IMR-90 (cell line): Measurements from ENCODE around the gene PHF20. TPM values are rescaled to one million over a fixed set of nuclear protein-coding genes. Genes with fewer than 3 reads are reported as not detected.

Experiments
- ATAC-seq: fragments of 200-7000 bp; cut with Tn5 transposase; 2 replicates; pipeline ENCODE4 v1.9.1; 2020; ENCODE audit warnings: low read depth, mild to moderate bottlenecking, moderate library complexity
- BruUV-seq: library from RNA; stranded (reverse); fragments of 400-500 nt; replicated peaks from 2 replicates; lab custom pipeline; 2021; lab: Mats Ljungman, UMichigan
- CTCF ChIA-PET: fragments of 300-600 bp; formaldehyde crosslinking; extraction: SDS; loops from one replicate; lab custom pipeline; 2021; ENCODE audit warnings: antibody characterized with exemption; lab: Yijun Ruan, JAX
- POLR2A ChIA-PET: fragments of 300-600 bp; sonication (Branson Sonifier 250); formaldehyde crosslinking; loops from one replicate; lab custom pipeline; 2022; ENCODE audit warnings: antibody characterized with exemption; ENCODE audit not compliant: unreplicated experiment; lab: Charles Lee
- DNase-seq: peaks from one replicate; pipeline ENCODE4 v3.0.0; 2013
- H2AFZ ChIP-seq: replicated peaks from 2 replicates; pipeline ENCODE3; 2013; ENCODE audit warnings: low read length, mild to moderate bottlenecking; ENCODE audit not compliant: poor library complexity
- H2AK5ac ChIP-seq: 2 replicates; pipeline ENCODE4 v1.6.1; 2013; ENCODE audit warnings: low read depth, low read length, inconsistent platforms
- H2AK9ac ChIP-seq: replicated peaks from 2 replicates; pipeline ENCODE3; 2013; ENCODE audit warnings: mild to moderate bottlenecking, low read depth, low read length, moderate library complexity; ENCODE audit not compliant: poor library complexity
- H2BK120ac ChIP-seq: 2 replicates; pipeline ENCODE4 v1.6.1; 2013; ENCODE audit warnings: low read depth, low read length, inconsistent platforms
- H2BK15ac ChIP-seq: 3 replicates; pipeline ENCODE4 v1.6.1; 2013; ENCODE audit warnings: low read depth, low read length, inconsistent platforms
- H2BK20ac ChIP-seq: 2 replicates; pipeline ENCODE4 v1.6.1; 2013; ENCODE audit warnings: low read depth, mild to moderate bottlenecking, inconsistent platforms, low read length, moderate library complexity
- H2BK5ac ChIP-seq: 2 replicates; pipeline ENCODE4 v1.6.1; 2013; ENCODE audit warnings: mild to moderate bottlenecking, low read depth, low read length, inconsistent platforms; ENCODE audit not compliant: poor library complexity, severe bottlenecking
- H3K14ac ChIP-seq: replicated peaks from 2 replicates; pipeline ENCODE4 v1.6.1; 2013; ENCODE audit warnings: low read depth, low read length, inconsistent platforms
- H3K18ac ChIP-seq: 2 replicates; pipeline ENCODE4 v1.6.1; 2013; ENCODE audit warnings: low read depth, low read length, control low read depth
- H3K23ac ChIP-seq: 2 replicates; pipeline ENCODE4 v1.6.1; 2013; ENCODE audit warnings: low read depth, low read length, inconsistent platforms
- H3K27ac ChIP-seq: 2 replicates; pipeline ENCODE4 v1.5.1; 2013; ENCODE audit warnings: mild to moderate bottlenecking, control low read depth, low read length; ENCODE audit not compliant: insufficient read depth
- H3K27me3 ChIP-seq: 2 replicates; pipeline ENCODE4 v1.6.1; 2013; ENCODE audit warnings: low read length; ENCODE audit not compliant: control insufficient read depth, insufficient read depth
- H3K36me3 ChIP-seq: 2 replicates; pipeline ENCODE4 v1.6.1; 2013; ENCODE audit warnings: low read length, mixed read lengths; ENCODE audit not compliant: control insufficient read depth, insufficient read depth
- H3K4ac ChIP-seq: 2 replicates; pipeline ENCODE4 v1.6.1; 2013; ENCODE audit warnings: low read depth, low read length, inconsistent platforms
- H3K4me1 ChIP-seq: 2 replicates; pipeline ENCODE4 v1.6.1; 2013; ENCODE audit warnings: low read length, mixed read lengths; ENCODE audit not compliant: control insufficient read depth, insufficient read depth
- H3K4me2 ChIP-seq: 2 replicates; pipeline ENCODE4 v1.6.1; 2013; ENCODE audit warnings: low read depth, mild to moderate bottlenecking, control low read depth, low read length, moderate library complexity
- H3K4me3 ChIP-seq: 2 replicates; pipeline ENCODE4 v1.5.1; 2013; ENCODE audit warnings: low read depth, mild to moderate bottlenecking, control low read depth, low read length, moderate library complexity; ENCODE audit not compliant: insufficient read depth
- H3K56ac ChIP-seq: 2 replicates; pipeline ENCODE4 v1.6.1; 2013; ENCODE audit warnings: low read length, inconsistent platforms; ENCODE audit not compliant: insufficient read depth; ENCODE audit errors: extremely low read depth
- H3K79me1 ChIP-seq, 2 experiments: 2 replicates each; pipeline ENCODE4 v1.6.1; 2013; ENCODE audit warnings: low read length in 2 of 2, inconsistent platforms in 1 of 2, low read depth in 1 of 2
- H3K9ac ChIP-seq: 2 replicates; pipeline ENCODE4 v1.6.1; 2013; ENCODE audit warnings: low read depth, low read length, control low read depth
- H3K9me1 ChIP-seq: 2 replicates; pipeline ENCODE4 v1.6.1; 2013; ENCODE audit warnings: low read length, inconsistent platforms; ENCODE audit not compliant: insufficient read depth
- H3K9me3 ChIP-seq: 2 replicates; pipeline ENCODE4 v1.6.1; 2013; ENCODE audit warnings: low read length; ENCODE audit not compliant: control insufficient read depth, insufficient read depth
- H4K20me1 ChIP-seq: 2 replicates; pipeline ENCODE4 v1.6.1; 2013; ENCODE audit warnings: low read length, inconsistent platforms; ENCODE audit not compliant: insufficient read depth
- H4K5ac ChIP-seq: 2 replicates; pipeline ENCODE4 v1.6.1; 2013; ENCODE audit warnings: mild to moderate bottlenecking, low read depth, low read length, control low read depth
- H4K8ac ChIP-seq, 2 experiments: 2 replicates each; pipeline ENCODE4 v1.6.1; 2013; ENCODE audit warnings: low read depth in 2 of 2, low read length in 2 of 2, control low read depth in 1 of 2, inconsistent platforms in 1 of 2
- H4K91ac ChIP-seq: 2 replicates; pipeline ENCODE4 v1.6.1; 2013; ENCODE audit warnings: low read depth, low read length, inconsistent platforms; ENCODE audit not compliant: insufficient read depth
- CEBPB ChIP-seq: IDR thresholded peaks from 2 replicates; pipeline ENCODE4 v1.6.1; 2012; ENCODE audit warnings: low read depth, low read length, improper control_type of control experiment
- CHD1 ChIP-seq: IDR thresholded peaks from 2 replicates; pipeline ENCODE4 v1.6.1; 2012; ENCODE audit warnings: low read depth, low read length, improper control_type of control experiment
- FOS ChIP-seq: fragments of 150-350 bp; IDR thresholded peaks from 2 replicates; pipeline ENCODE4 v1.6.1; 2016; ENCODE audit warnings: low read depth, low read length
- MAZ ChIP-seq: IDR thresholded peaks from 2 replicates; pipeline ENCODE4 v1.6.1; 2012; ENCODE audit warnings: low read depth, mild to moderate bottlenecking, low read length, improper control_type of control experiment, moderate library complexity, borderline replicate concordance
- MXI1 ChIP-seq: IDR thresholded peaks from 2 replicates; pipeline ENCODE4 v1.6.1; 2012; ENCODE audit warnings: low read depth, mild to moderate bottlenecking, low read length, moderate library complexity, borderline replicate concordance
- NFE2L2 ChIP-seq: fragments of 150-350 bp; IDR thresholded peaks from 2 replicates; pipeline ENCODE4 v1.6.1; 2016; ENCODE audit warnings: low read depth, mild to moderate bottlenecking, low read length
- RAD21 ChIP-seq: IDR thresholded peaks from 2 replicates; pipeline ENCODE4 v1.6.1; 2012; ENCODE audit warnings: low read length, improper control_type of control experiment
- RCOR1 ChIP-seq: IDR thresholded peaks from 2 replicates; pipeline ENCODE4 v1.6.1; 2012; ENCODE audit warnings: mild to moderate bottlenecking, low read length, improper control_type of control experiment; ENCODE audit not compliant: insufficient replicate concordance
- SMC3 ChIP-seq: fragments of 150-350 bp; IDR thresholded peaks from 2 replicates; pipeline ENCODE4 v1.6.1; 2016; ENCODE audit warnings: low read depth, mild to moderate bottlenecking, antibody characterized with exemption, low read length, moderate library complexity
- WGBS, 2 experiments: methylation state at CpG; one replicate each; pipeline versions ENCODE4 v1.1.5 to v1.1.7; 2013; ENCODE audit warnings: missing lambda C conversion rate in 2 of 2; ENCODE audit not compliant: insufficient read length in 1 of 2; ENCODE audit errors: extremely low coverage in 2 of 2; 5-methylcytosine and 5-hydroxymethylcytosine counted together
- dilution Hi-C: fragments of 300-500 bp; cut with HindIII; formaldehyde crosslinking; loops from one replicate; pipeline ENCODE4 v1.14.3; 2018; ENCODE audit warnings: low sequenced_read_pairs; ENCODE audit not compliant: unreplicated experiment
- in situ Hi-C: fragments of 300-500 bp; cut with MboI; formaldehyde crosslinking; loops from 3 replicates; pipeline ENCODE4 v1.14.3; 2019; ENCODE audit warnings: low sequenced_read_pairs, inconsistent platforms, mixed read lengths
- intact Hi-C: fragments of 100-400 bp; cut with micrococcal nuclease; formaldehyde crosslinking; loops from 2 replicates; pipeline ENCODE4 v1.10.0; 2022
- polyA plus RNA-seq, 3 experiments: library from polyadenylated mRNA; depleted of rRNA; stranded (reverse); fragments of >200 nt; gene quantifications; 2 replicates each; pipeline ENCODE4 v1.2.3, GENCODE V29; 2012; ENCODE audit warnings: low replicate concordance in 1 of 3
- total RNA-seq: library from RNA; depleted of rRNA; stranded (reverse); fragments of >200 nt; gene quantifications from 2 replicates; pipeline ENCODE4 v1.2.3, GENCODE V29; 2012
- TF ChIP-seq, protein P1 (sequence below): fragments of 150-350 bp; IDR thresholded peaks from 2 replicates; pipeline ENCODE4 v1.6.1; 2016; ENCODE audit warnings: low read depth, mild to moderate bottlenecking, low read length, moderate library complexity, borderline replicate concordance

Gene PHF20
- total and polyA plus RNA-seq, 2 of the 4 experiments (the other 2 are of a cell fraction) = 22.0 to 22.5 TPM

GRCh38 chr20:35883778-35884540 lies 112.1 kb downstream of the PHF20 start (continued):
- TF ChIP-seq, protein P1, sequence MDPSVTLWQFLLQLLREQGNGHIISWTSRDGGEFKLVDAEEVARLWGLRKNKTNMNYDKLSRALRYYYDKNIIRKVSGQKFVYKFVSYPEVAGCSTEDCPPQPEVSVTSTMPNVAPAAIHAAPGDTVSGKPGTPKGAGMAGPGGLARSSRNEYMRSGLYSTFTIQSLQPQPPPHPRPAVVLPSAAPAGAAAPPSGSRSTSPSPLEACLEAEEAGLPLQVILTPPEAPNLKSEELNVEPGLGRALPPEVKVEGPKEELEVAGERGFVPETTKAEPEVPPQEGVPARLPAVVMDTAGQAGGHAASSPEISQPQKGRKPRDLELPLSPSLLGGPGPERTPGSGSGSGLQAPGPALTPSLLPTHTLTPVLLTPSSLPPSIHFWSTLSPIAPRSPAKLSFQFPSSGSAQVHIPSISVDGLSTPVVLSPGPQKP = peak; percentile 73; the same call in 1 of the 2 replicates

GRCh38 chr20:35884541-35884865 lies 112.7 kb downstream of the PHF20 start:
- dilution Hi-C loops (no loop called here), in situ Hi-C loops (loop anchor here (10.0 kb wide), 1 partner anchor 140 kb away; the partner anchor contains the start of gene RBM39), intact Hi-C loops (loop anchor here (1.0 to 10.0 kb wide), 3 partner anchors 112 to 180 kb away; partner anchors contain the start of genes PHF20 and RBM39)
- no peak for DNase-seq
- TSS peak; percentile 73 for BruUV-seq
- peak overlapping the region; percentile 98 for H2BK5ac ChIP-seq
- H3K14ac ChIP-seq = peak overlapping the region; percentile 26
- no peaks in the 10 kb centered on the region for H3K9me3 ChIP-seq
- H4K8ac ChIP-seq = peak overlapping the region in 1 of 2 experiments; percentile 10; a peak in 2 of 4 replicates
- peaks cover 6% of the 10 kb centered on the region; the same call in 1 of the 2 replicates for H3K36me3 ChIP-seq
- H3K4me2 ChIP-seq = peak overlapping the region; percentile 7
- peak overlapping the region; percentile 3; the same call in 1 of the 2 replicates for H4K91ac ChIP-seq
- peaks cover 12 to 60% of the 10 kb centered on the region in 2 experiments for H3K79me1 ChIP-seq
- 0 out of 2 replicates have a peak overlapping the region, but pooled peaks have one; percentile 19 for H3K56ac ChIP-seq
- H2AK9ac ChIP-seq = no peak overlapping the region
- POLR2A ChIA-PET = interaction anchor here (0.5 to 1.1 kb wide), 4 partner anchors 11 to 177 kb away, joined by 3 to 6 read pairs (median 4); partner anchors contain the start of gene RBM39
- no peak overlapping the region for H3K4me3 ChIP-seq
- peak overlapping the region; percentile 46; the same call in 1 of the 2 replicates for H2BK120ac ChIP-seq
- no peak overlapping the region; the same call in 1 of the 2 replicates for H3K23ac ChIP-seq
- no peak overlapping the region for H4K5ac ChIP-seq
- no peak for ATAC-seq
- no peaks in the 10 kb centered on the region for H3K27me3 ChIP-seq
- peak overlapping the region; percentile 1 for H3K9ac ChIP-seq
- H3K27ac ChIP-seq = peak overlapping the region; percentile 28
- peak overlapping the region; percentile 8; the same call in 1 of the 2 replicates for H2BK20ac ChIP-seq
- WGBS, 2 experiments = no CpG with 5 or more reads among the region's 1 CpG
- H3K4me1 ChIP-seq = peaks cover 15% of the 10 kb centered on the region
- H3K4ac ChIP-seq = peak overlapping the region; percentile 26
- no peak overlapping the region for H2AFZ ChIP-seq
- CTCF ChIA-PET = interaction anchor here (0.6 to 1.6 kb wide), 5 partner anchors 9 to 154 kb away, joined by 3 to 6 read pairs (median 3); partner anchors contain the start of gene RBM39
- no peaks in the 10 kb centered on the region for H4K20me1 ChIP-seq
- H3K9me1 ChIP-seq = peaks cover 21% of the 10 kb centered on the region
- TF ChIP-seq RCOR1 = no peak
- TF ChIP-seq CHD1 = no peak
- TF ChIP-seq CEBPB = no peak
- no peak for TF ChIP-seq RAD21
- TF ChIP-seq NFE2L2 = no peak
- no peak for TF ChIP-seq MXI1
- no peak for TF ChIP-seq SMC3
- TF ChIP-seq MAZ = no peak
- no peak for TF ChIP-seq FOS
- H3K18ac ChIP-seq = no peak overlapping the region
- H2BK15ac ChIP-seq = peak overlapping the region; percentile 6; the same call in 2 of the 3 replicates
- no peak overlapping the region for H2AK5ac ChIP-seq
